ENCODE data around the gene LONP2. TPM values are rescaled to one million over a fixed set of nuclear protein-coding genes. Genes with fewer than 3 reads are reported as not detected.
"Not testable (repeated sequence)": the region's sequence is repeated elsewhere in the genome, so short reads cannot be mapped to it uniquely, and the experiment has no call there.

The LONP2 gene
- total RNA-seq, 4 donors from 2014 or later: 51.4 to 73.4 (median 63.3) TPM

DNA sequence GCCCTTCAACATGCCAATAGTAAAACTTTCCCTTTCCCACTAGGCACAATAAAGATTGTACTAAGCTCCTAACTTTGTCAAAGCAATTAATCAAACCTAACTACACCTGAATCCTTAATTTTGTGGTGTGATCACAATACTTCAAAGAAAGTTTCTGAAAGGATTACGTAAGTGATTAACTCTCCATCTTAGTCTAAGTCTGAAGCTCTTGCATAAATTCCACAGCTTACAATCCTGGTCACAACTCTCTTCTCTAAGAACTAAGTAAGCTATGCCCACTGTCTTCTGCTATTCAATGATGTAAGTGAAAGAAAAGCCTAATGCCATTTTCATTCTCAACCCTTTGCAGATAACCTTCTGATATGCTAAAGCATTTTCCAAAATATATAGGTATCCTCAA lies 125.7 kb downstream of the LONP2 start:
- Histone ChIP-seq H3K4me3 (no peak overlapping the region), H3K4me1 (peaks cover 64 to 79% (median 77%) of the 10 kb centered on the region in 4 donors), H3K27me3 (no peaks in the 10 kb centered on the region), H3K9me3 (no peaks in the 10 kb centered on the region), H3K27ac (replicated peaks in 1 of 4) (no peak overlapping the region), H3K36me3 (no peaks in the 10 kb centered on the region)
- DNase-seq (ENCODE audit: extremely low spot score): no peak
- TF ChIP-seq EP300 (IDR thresholded peaks at IDR 0.05) (no peak), POLR2A (IDR thresholded peaks at IDR 0.05; ENCODE audit: low read depth) (no peak), POLR2AphosphoS5 (IDR thresholded peaks at IDR 0.05) (no peak)
- intact Hi-C loops (cut with DNase I): no loop called here
- 88% methylated on average over 1 of the region's 1 CpG for WGBS

DNA sequence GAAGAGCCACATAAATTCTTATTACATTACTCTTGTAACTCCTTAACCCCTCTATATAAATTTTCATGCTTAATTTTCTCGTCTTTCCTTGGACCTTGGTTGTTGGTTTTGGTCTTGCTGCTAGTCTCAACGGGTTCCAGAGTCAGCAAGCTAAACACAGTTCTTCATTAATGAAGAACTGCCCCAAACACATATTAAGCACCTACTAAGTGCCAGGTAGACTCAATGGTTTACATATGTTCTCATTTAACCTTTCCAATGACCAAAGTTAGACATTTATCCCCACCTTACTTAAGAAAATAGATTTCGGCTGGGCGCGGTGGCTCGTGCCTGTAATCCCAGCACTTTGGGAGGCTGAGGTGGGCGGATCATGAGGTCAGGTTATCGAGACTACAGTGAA lies 126.1 kb downstream of the LONP2 start:
- Histone ChIP-seq H3K27ac (replicated peaks in 1 of 4) (no peak overlapping the region), H3K36me3 (no peaks in the 10 kb centered on the region), H3K4me1 (peaks cover 64 to 79% (median 77%) of the 10 kb centered on the region in 4 donors), H3K9me3 (no peaks in the 10 kb centered on the region), H3K4me3 (no peak overlapping the region), H3K27me3 (no peaks in the 10 kb centered on the region)
- TF ChIP-seq POLR2AphosphoS5 (IDR thresholded peaks at IDR 0.05): no peak
- no peak for TF ChIP-seq POLR2A (IDR thresholded peaks at IDR 0.05; ENCODE audit: low read depth)
- TF ChIP-seq, protein P1, sequence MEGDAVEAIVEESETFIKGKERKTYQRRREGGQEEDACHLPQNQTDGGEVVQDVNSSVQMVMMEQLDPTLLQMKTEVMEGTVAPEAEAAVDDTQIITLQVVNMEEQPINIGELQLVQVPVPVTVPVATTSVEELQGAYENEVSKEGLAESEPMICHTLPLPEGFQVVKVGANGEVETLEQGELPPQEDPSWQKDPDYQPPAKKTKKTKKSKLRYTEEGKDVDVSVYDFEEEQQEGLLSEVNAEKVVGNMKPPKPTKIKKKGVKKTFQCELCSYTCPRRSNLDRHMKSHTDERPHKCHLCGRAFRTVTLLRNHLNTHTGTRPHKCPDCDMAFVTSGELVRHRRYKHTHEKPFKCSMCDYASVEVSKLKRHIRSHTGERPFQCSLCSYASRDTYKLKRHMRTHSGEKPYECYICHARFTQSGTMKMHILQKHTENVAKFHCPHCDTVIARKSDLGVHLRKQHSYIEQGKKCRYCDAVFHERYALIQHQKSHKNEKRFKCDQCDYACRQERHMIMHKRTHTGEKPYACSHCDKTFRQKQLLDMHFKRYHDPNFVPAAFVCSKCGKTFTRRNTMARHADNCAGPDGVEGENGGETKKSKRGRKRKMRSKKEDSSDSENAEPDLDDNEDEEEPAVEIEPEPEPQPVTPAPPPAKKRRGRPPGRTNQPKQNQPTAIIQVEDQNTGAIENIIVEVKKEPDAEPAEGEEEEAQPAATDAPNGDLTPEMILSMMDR (IDR thresholded peaks at IDR 0.05): no peak
- no peak for TF ChIP-seq EP300 (IDR thresholded peaks at IDR 0.05)
- no peak for DNase-seq (ENCODE audit: extremely low spot score)
- intact Hi-C loops (cut with DNase I): no loop called here
- WGBS: 98% methylated on average over 8 of the region's 8 CpGs

DNA sequence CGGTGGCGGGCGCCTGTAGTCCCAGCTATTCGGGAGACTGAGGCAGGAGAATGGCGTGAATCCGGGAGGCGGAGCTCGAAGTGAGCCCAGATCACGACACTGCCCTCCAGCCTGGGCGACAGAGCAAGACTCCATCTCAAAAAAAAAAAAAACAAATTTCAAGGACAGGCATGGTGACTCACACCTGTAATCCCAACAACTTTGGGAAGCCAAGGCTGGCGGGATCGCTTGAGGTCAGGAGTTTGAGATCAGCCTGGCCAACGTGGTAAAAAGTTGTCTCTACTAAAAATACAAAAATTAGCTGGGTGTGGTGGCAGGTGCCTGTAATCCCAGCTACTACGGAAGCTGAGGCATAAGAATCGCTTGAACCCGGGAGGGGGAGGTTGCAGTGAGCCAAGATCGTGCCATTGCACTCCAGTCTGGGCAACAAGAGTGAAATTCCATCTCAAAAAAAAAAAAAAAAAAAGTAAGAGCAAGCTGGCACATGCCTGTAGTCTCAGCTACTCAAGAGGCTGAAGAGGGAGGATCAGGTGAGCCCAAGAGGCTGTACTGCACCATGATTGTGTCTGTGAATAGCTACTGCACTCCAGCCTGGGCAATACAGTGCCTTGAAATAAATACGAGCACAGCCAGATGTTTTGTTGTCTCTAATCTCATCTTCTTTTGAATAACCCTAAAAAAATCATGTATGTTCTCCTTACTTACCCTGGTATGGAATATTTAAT lies 126.7 kb downstream of the LONP2 start:
- DNase-seq (ENCODE audit: extremely low spot score); intact Hi-C loops (cut with DNase I); H3K4me3 ChIP-seq; H3K27me3 ChIP-seq; H3K36me3 ChIP-seq; H3K27ac ChIP-seq (replicated peaks in 1 of 4); H3K9me3 ChIP-seq: not testable (repeated sequence)
- H3K4me1 ChIP-seq: peaks cover 66 to 80% (median 78%) of the 10 kb centered on the region in 4 donors
- 92% methylated on average over 18 of the region's 18 CpGs for WGBS

DNA sequence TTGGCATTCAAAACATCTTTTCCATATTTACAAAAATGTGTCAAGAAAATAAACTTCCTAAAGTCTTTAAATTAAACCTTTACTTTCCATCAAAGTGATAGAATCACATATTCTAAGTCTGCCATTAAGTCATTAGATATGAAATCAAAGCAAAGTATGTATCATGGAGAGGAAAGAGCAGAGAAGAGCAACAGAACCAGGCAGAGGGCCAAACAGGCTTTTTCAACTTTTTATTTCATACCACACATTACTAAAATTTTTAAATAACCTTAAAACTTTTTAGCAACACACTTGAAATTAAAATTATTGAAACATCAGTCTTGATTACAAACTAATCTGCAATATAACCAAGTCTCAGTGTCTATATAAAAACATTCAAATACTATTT lies 127.3 kb downstream of the LONP2 start:
- intact Hi-C loops (cut with DNase I): no loop called here
- no peak for DNase-seq (ENCODE audit: extremely low spot score)
- Histone ChIP-seq H3K4me3 (no peak overlapping the region), H3K36me3 (no peaks in the 10 kb centered on the region), H3K9me3 (no peaks in the 10 kb centered on the region), H3K27ac (replicated peaks in 1 of 4) (no peak overlapping the region), H3K4me1 (peaks cover 68 to 84% (median 82%) of the 10 kb centered on the region in 4 donors), H3K27me3 (no peaks in the 10 kb centered on the region)
- TF ChIP-seq POLR2AphosphoS5 (IDR thresholded peaks at IDR 0.05): no peak
- TF ChIP-seq EP300 (IDR thresholded peaks at IDR 0.05): no peak
- TF ChIP-seq POLR2A (IDR thresholded peaks at IDR 0.05; ENCODE audit: low read depth): no peak
- TF ChIP-seq, protein P1 (IDR thresholded peaks at IDR 0.05): no peak

DNA sequence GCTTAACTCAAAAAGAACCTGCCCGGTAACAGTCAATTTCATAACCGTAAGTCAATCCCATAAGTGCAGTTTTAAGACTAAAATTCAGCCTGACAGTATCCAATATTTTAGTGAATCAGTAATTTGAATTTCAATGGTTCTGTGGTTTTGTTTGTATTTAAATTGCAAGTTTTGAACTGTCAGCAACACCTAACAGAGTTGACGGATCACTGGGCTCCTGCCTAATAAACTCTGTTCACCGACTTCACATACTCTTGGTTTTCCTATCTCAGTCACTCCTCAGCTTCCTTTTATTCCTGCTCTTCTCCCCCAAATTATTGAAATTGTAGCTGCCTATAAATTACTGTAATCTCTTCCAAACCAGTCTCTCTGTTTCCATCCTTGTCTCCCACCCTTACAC lies 128.6 kb downstream of the LONP2 start:
- no peak overlapping the region for H3K27ac ChIP-seq (replicated peaks in 1 of 4)
- no peaks in the 10 kb centered on the region for H3K9me3 ChIP-seq
- no peak overlapping the region for H3K4me3 ChIP-seq
- 88% methylated on average over 4 of the region's 4 CpGs for WGBS
- TF ChIP-seq EP300 (IDR thresholded peaks at IDR 0.05) (no peak), POLR2AphosphoS5 (IDR thresholded peaks at IDR 0.05) (no peak), POLR2A (IDR thresholded peaks at IDR 0.05; ENCODE audit: low read depth) (no peak)
- TF ChIP-seq, protein P1 (IDR thresholded peaks at IDR 0.05): no peak
- H3K36me3 ChIP-seq: no peaks in the 10 kb centered on the region
- H3K4me1 ChIP-seq: peaks cover 68 to 84% (median 82%) of the 10 kb centered on the region in 4 donors
- DNase-seq (ENCODE audit: extremely low spot score): no peak
- no peaks in the 10 kb centered on the region for H3K27me3 ChIP-seq
- intact Hi-C loops (cut with DNase I): no loop called here

Data from esophagus muscularis mucosa (tissue), 4 donors.